ENCODE results near the gene RETNLB.

GRCh38 chr3:108728105-108728504 is 29.1 kb downstream of the RETNLB start:
- TF ChIP-seq CTCF (IDR thresholded peaks at IDR 0.05; ENCODE audit: low read depth, low read length, missing input control) (no peak), EGR1 (IDR thresholded peaks at IDR 0.05; ENCODE audit: low read depth in 2 of 2) (no peak), GABPA (IDR thresholded peaks at IDR 0.05 in 1 of 2, conservative IDR thresholded peaks at IDR 0.05 in 1 of 2) (no peak), SP1 (IDR thresholded peaks at IDR 0.05) (no peak)
